HG03565 (cell line): ENCODE measurements around the gene ASIC1.
"Not testable (repeated sequence)": the region's sequence is repeated elsewhere in the genome, so short reads cannot be mapped to it uniquely, and the experiment has no call there.

Experiments used
- ATAC-seq: cut with Tn5 transposase; IDR thresholded peaks from one replicate; pipeline ENCODE4 v1.9.1; 2021; ENCODE audit warnings: mild to moderate bottlenecking, moderate library complexity; ENCODE audit not compliant: unreplicated experiment

ASIC1 gene

GRCh38 chr12:50084409-50084774, 27.0 kb downstream of the ASIC1 start:
- ATAC-seq: not testable (repeated sequence)

GRCh38 chr12:50084775-50085614, 27.6 kb downstream of the ASIC1 start, which contains the start of gene SMARCD1:
Gene SMARCD1, plus strand, starts transcription at chr12:50085342. Its CDS starts 28 bp downstream, at chr12:50085370.
- ATAC-seq: peak; percentile 53

- ATAC-seq: no peak
These were observed 28.2 kb downstream of the ASIC1 start for GRCh38 chr12:50085615-50086072.

- no peak for ATAC-seq
These were observed 28.8 kb downstream of the ASIC1 start for GRCh38 chr12:50086148-50086547.

GRCh38 chr12:50087151-50087550, 29.8 kb downstream of the ASIC1 start:
- ATAC-seq: no peak

GRCh38 chr12:50087995-50088394, 30.6 kb downstream of the ASIC1 start:
- no peak for ATAC-seq

- no peak for ATAC-seq
These were observed 31.4 kb downstream of the ASIC1 start for GRCh38 chr12:50088577-50089335.

- no peak for ATAC-seq
These were observed 32.3 kb downstream of the ASIC1 start for GRCh38 chr12:50089730-50090129.

- ATAC-seq: no peak
These were observed 33.0 kb downstream of the ASIC1 start for GRCh38 chr12:50090391-50090790.

- ATAC-seq: no peak
These were observed 40.6 kb downstream of the ASIC1 start for GRCh38 chr12:50097952-50098351.

- ATAC-seq: no peak
These were observed 42.1 kb downstream of the ASIC1 start for GRCh38 chr12:50099302-50100008.

GRCh38 chr12:50100561-50100960, 43.2 kb downstream of the ASIC1 start:
- no peak for ATAC-seq

GRCh38 chr12:50101663-50102062, 44.3 kb downstream of the ASIC1 start:
- ATAC-seq: no peak

GRCh38 chr12:50102131-50102531, 44.7 kb downstream of the ASIC1 start:
- ATAC-seq: no peak

GRCh38 chr12:50102646-50103309, 45.4 kb downstream of the ASIC1 start:
- no peak for ATAC-seq

- ATAC-seq: no peak
These were observed 46.0 kb downstream of the ASIC1 start for GRCh38 chr12:50103351-50103750.

GRCh38 chr12:50103767-50104321, 46.4 kb downstream of the ASIC1 start, which contains the start of gene GPD1:
Gene GPD1, plus strand, starts transcription at chr12:50104008. Its CDS starts 43 bp downstream, at chr12:50104051.
- ATAC-seq: no peak

- no peak for ATAC-seq
These were observed 47.3 kb downstream of the ASIC1 start for GRCh38 chr12:50104417-50105366.

GRCh38 chr12:50105913-50106450, 48.6 kb downstream of the ASIC1 start:
- ATAC-seq: no peak
